ENCODE measurements around the gene FGD3. TPM values are rescaled to one million over a fixed set of nuclear protein-coding genes. Genes with fewer than 3 reads are reported as not detected.
"Not testable (repeated sequence)": the region's sequence is repeated elsewhere in the genome, so short reads cannot be mapped to it uniquely, and the experiment has no call there.

FGD3 gene
- total RNA-seq = 1 to 10 TPM; 5.5 to 6.2 TPM
- 1 to 10 TPM; 1.6 to 1.7 TPM for polyA plus RNA-seq

GRCh38 chr9:92947268-92948037 is at the start of gene FGD3:
Gene FGD3 (plus strand): TSS chr9:92947523. CDS start chr9:92976257, 28,734 bp downstream.
- DNase-seq (ENCODE audit: low spot score) = no peak

GRCh38 chr9:92905137-92905536 is 42.2 kb upstream of the FGD3 start:
- WGBS = 71% methylated on average over 6 of the region's 6 CpGs
- H3K9ac ChIP-seq (ENCODE audit: low read depth in 1 of 2, low read length in 2 of 2); DNase-seq (ENCODE audit: low spot score); H3K27me3 ChIP-seq (ENCODE audit: control insufficient read depth in 4 of 4, insufficient read depth in 4 of 4, low read length in 3 of 4); H3K36me3 ChIP-seq (ENCODE audit: control insufficient read depth in 4 of 4, insufficient read depth in 3 of 4, low read depth in 1 of 4, low read length in 3 of 4); H3K9me3 ChIP-seq (ENCODE audit: control insufficient read depth in 4 of 4, low read length in 3 of 4); H3K4me3 ChIP-seq (ENCODE audit: low read depth in 1 of 3, low read length in 3 of 3); H3K4me1 ChIP-seq (ENCODE audit: control insufficient read depth in 4 of 4, insufficient read depth in 4 of 4, low read length in 3 of 4); H3K27ac ChIP-seq (ENCODE audit: low read depth in 1 of 2, low read length in 2 of 2): not testable (repeated sequence)

More at GRCh38 chr9:92947268-92948037, at the start of gene FGD3:
- Histone ChIP-seq H3K4me3 (ENCODE audit: low read depth in 1 of 3, low read length in 3 of 3) (peak within 1 kb of the TSS in 2 of 3 donors; percentile 47 to 53), H3K27ac (ENCODE audit: low read depth in 1 of 2, low read length in 2 of 2) (no peak within 1 kb of the TSS), H3K4me1 (ENCODE audit: control insufficient read depth in 4 of 4, insufficient read depth in 4 of 4, low read length in 3 of 4) (peaks cover 0 to 8% (median 4%) of the 10 kb centered on the region in 4 donors), H3K9me3 (ENCODE audit: control insufficient read depth in 4 of 4, low read length in 3 of 4) (no peaks in the 10 kb centered on the region), H3K27me3 (ENCODE audit: control insufficient read depth in 4 of 4, insufficient read depth in 4 of 4, low read length in 3 of 4) (peaks cover 0 to 4% (median 2%) of the 10 kb centered on the region in 4 donors), H3K36me3 (ENCODE audit: control insufficient read depth in 4 of 4, insufficient read depth in 3 of 4, low read depth in 1 of 4, low read length in 3 of 4) (no peaks in the 10 kb centered on the region), H3K9ac (ENCODE audit: low read depth in 1 of 2, low read length in 2 of 2) (no peak within 1 kb of the TSS)
- WGBS = 7% methylated on average over 36 of the region's 36 CpGs
- TF ChIP-seq TAF1 (conservative IDR thresholded peaks at IDR 0.05) = no peak
- no peak for TF ChIP-seq HNF4G (IDR thresholded peaks at IDR 0.05)
- TF ChIP-seq YY1 (IDR thresholded peaks at IDR 0.05) = no peak
- no peak for TF ChIP-seq RXRA (IDR thresholded peaks at IDR 0.05)
- no peak for TF ChIP-seq MAX (IDR thresholded peaks at IDR 0.05)
- TF ChIP-seq EGR1 (IDR thresholded peaks at IDR 0.05; ENCODE audit: low read depth in 2 of 2) = no peak
- TF ChIP-seq FOXA2 (IDR thresholded peaks at IDR 0.05) = no peak
- TF ChIP-seq JUND (IDR thresholded peaks at IDR 0.05) = no peak
- TF ChIP-seq REST (IDR thresholded peaks at IDR 0.05) = no peak
- no peak for TF ChIP-seq GABPA (IDR thresholded peaks at IDR 0.05 in 1 of 2, conservative IDR thresholded peaks at IDR 0.05 in 1 of 2)
- TF ChIP-seq FOXA1 (IDR thresholded peaks at IDR 0.05) = no peak
- no peak for TF ChIP-seq CTCF (IDR thresholded peaks at IDR 0.05; ENCODE audit: low read depth, low read length, missing input control)
- no peak for TF ChIP-seq ZBTB33 (IDR thresholded peaks at IDR 0.05)
- TF ChIP-seq ATF3 (IDR thresholded peaks at IDR 0.05) = no peak
- TF ChIP-seq HNF4A (conservative IDR thresholded peaks at IDR 0.05) = no peak

Data from liver (tissue), 9 donors.